ENCODE data around the gene RMI2. TPM values are rescaled to one million over a fixed set of nuclear protein-coding genes. Genes with fewer than 3 reads are reported as not detected.

Gene RMI2
- total RNA-seq, 2 experiments from 2014 or later: 68.9 to 69.9 TPM

DNA sequence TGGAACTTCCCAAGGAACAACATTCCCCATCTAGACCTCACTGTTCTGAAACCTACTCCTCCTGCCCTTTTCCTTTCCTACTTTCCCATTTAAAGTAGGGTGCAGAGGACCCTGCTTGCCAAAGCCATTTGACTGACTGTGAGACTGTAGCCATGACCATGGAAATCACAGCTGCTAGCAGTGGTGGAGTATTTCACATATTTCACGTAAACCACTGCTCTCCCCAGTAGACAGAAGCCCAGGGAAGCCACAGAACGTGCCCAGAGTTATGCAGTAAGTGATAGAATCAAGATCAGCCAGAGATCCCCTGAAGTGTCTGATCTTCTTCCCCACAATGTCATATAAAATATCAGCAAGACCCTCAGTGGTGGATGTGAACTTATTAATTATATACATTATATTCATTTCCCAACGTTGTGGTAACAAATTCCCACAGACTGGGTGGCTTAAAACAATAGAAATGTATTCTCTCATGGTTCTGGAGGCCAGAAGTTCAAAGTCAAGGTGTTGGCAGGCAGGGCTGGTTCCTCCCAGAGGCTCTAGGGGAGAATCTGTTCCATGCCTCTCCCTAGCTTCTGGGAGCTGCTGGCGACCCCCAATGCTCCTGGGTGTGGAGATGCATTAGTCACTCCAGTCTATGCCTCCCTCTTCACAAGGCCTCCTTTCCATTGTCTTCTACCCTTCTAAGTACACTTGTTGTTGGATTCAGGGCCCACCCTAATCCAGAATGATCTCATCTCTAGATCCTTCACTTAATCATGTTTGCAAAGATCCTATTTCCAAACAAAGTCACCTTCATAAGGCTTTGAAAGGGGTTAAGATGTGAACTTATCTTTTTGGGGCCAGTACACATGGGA is 43.4 kb upstream of the RMI2 start:
- ChIA-PET CTCF (no interaction called here), POLR2A (interaction anchor here (0.9 kb wide), 1 partner anchor 39 kb away, joined by 3 read pairs; no protein-coding TSS in a partner anchor)
- Mint-ChIP-seq H3K4me1 (ENCODE audit: low read depth) (peaks cover 11% of the 10 kb centered on the region), H3K4me3 (no peak overlapping the region), H3K9me3 (no peaks in the 10 kb centered on the region), H3K27ac (no peak overlapping the region), H3K36me3 (no peaks in the 10 kb centered on the region), H3K27me3 (no peaks in the 10 kb centered on the region)
- no peak for DNase-seq
- intact Hi-C loops (cut with micrococcal nuclease): no loop called here

DNA sequence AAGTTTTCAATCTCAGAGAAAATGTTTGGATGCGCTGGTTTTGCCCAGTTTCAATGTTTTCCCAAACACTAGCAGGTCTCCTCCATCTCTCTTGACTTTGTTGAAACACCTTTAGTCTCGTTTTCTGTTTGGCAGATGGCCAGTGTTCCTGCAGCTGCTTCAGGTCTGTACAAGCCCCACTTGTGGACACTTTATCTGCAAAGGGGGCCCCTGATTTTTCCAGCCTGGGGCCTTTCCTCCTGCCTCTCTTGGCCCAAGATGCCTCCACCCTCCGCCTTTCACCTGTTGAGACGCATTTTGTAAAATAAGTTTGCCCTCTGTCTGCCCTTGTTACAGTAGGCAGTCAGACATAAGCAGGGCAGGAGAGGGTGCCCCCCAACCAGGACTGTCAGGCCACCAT is 42.3 kb upstream of the RMI2 start:
- DNase-seq: no peak
- H3K4me1 Mint-ChIP-seq (ENCODE audit: low read depth): peaks cover 6% of the 10 kb centered on the region
- H3K27ac Mint-ChIP-seq: no peak overlapping the region
- H3K36me3 Mint-ChIP-seq: no peaks in the 10 kb centered on the region
- POLR2A ChIA-PET: no interaction called here
- H3K27me3 Mint-ChIP-seq: no peaks in the 10 kb centered on the region
- CTCF ChIA-PET: no interaction called here
- intact Hi-C loops (cut with micrococcal nuclease): no loop called here
- H3K9me3 Mint-ChIP-seq: no peaks in the 10 kb centered on the region
- H3K4me3 Mint-ChIP-seq: no peak overlapping the region

DNA sequence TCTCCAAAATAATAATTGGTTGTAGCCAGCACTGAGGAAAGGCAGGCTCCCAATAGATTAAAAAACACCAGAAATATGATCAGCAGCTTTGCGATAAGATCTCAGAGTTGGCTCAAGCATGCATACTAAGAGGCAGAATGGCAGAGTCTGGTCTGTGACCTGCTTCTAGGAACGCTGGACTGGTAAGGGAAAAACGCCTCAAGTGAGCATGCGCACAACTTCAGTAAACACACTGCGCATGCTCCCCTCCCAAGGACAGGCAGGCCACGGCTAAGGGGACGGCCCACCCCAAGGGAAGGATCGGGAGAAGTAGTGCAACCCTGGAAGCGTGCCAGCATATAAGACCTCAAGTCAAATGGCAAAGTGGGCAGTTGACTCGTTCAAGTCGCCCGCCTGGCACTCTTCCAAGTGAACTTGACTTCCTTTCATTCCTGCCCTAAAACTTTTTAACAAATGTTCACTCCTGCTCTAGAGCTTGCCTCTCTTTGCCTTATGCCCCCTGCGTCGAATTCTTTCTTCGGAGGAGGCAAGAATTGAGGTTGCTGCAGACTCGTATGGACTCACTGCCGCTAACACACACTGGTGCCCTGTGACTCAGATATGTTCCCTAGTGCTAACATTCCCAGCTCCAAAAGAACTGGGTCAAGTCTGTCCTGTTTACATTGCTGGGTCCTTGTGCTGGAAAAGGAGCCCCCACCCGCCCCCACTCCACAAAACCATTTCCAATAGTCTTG is 41.7 kb upstream of the RMI2 start:
- Mint-ChIP-seq H3K27me3 (no peaks in the 10 kb centered on the region), H3K36me3 (no peaks in the 10 kb centered on the region), H3K4me3 (no peak overlapping the region), H3K4me1 (ENCODE audit: low read depth) (peaks cover 6% of the 10 kb centered on the region), H3K27ac (no peak overlapping the region), H3K9me3 (no peaks in the 10 kb centered on the region)
- intact Hi-C loops (cut with micrococcal nuclease): no loop called here
- no peak for DNase-seq
- ChIA-PET CTCF (no interaction called here), POLR2A (no interaction called here)

GRCh38 chr16:11306381-11306780 is 38.9 kb upstream of the RMI2 start:
- Mint-ChIP-seq H3K9me3 (no peaks in the 10 kb centered on the region), H3K4me3 (no peak overlapping the region), H3K27me3 (no peaks in the 10 kb centered on the region), H3K27ac (no peak overlapping the region), H3K36me3 (no peaks in the 10 kb centered on the region), H3K4me1 (ENCODE audit: low read depth) (peaks cover 24% of the 10 kb centered on the region)
- CTCF ChIA-PET: no interaction called here
- POLR2A ChIA-PET: no interaction called here
- no peak for DNase-seq
- intact Hi-C loops (cut with micrococcal nuclease): no loop called here

GRCh38 chr16:11306997-11307638 is 38.1 kb upstream of the RMI2 start:
- Mint-ChIP-seq H3K4me1 (ENCODE audit: low read depth) (peaks cover 30% of the 10 kb centered on the region), H3K27ac (no peak overlapping the region), H3K4me3 (no peak overlapping the region), H3K36me3 (no peaks in the 10 kb centered on the region), H3K9me3 (no peaks in the 10 kb centered on the region), H3K27me3 (no peaks in the 10 kb centered on the region)
- peak; percentile 58 for DNase-seq
- intact Hi-C loops (cut with micrococcal nuclease): no loop called here
- ChIA-PET CTCF (no interaction called here), POLR2A (interaction anchor here (0.8 kb wide), 1 partner anchor 48 kb away, joined by 3 read pairs; no protein-coding TSS in a partner anchor)

- ChIA-PET CTCF (no interaction called here), POLR2A (interaction anchor here (0.8 kb wide), 1 partner anchor 47 kb away, joined by 3 read pairs; no protein-coding TSS in a partner anchor)
- DNase-seq: no peak
- intact Hi-C loops (cut with micrococcal nuclease): no loop called here
- Mint-ChIP-seq H3K27me3 (no peaks in the 10 kb centered on the region), H3K9me3 (no peaks in the 10 kb centered on the region), H3K36me3 (no peaks in the 10 kb centered on the region), H3K27ac (no peak overlapping the region), H3K4me1 (ENCODE audit: low read depth) (peaks cover 37% of the 10 kb centered on the region), H3K4me3 (no peak overlapping the region)
These were observed 37.4 kb upstream of the RMI2 start for GRCh38 chr16:11307639-11308492.

GRCh38 chr16:11308493-11309283 is 36.6 kb upstream of the RMI2 start:
- Mint-ChIP-seq H3K9me3 (no peaks in the 10 kb centered on the region), H3K36me3 (no peaks in the 10 kb centered on the region), H3K27me3 (no peaks in the 10 kb centered on the region), H3K4me1 (ENCODE audit: low read depth) (peaks cover 45% of the 10 kb centered on the region), H3K27ac (no peak overlapping the region), H3K4me3 (no peak overlapping the region)
- no peak for DNase-seq
- POLR2A ChIA-PET: no interaction called here
- CTCF ChIA-PET: interaction anchor here (1.0 kb wide), 1 partner anchor 48 kb away, joined by 3 read pairs; no protein-coding TSS in a partner anchor
- intact Hi-C loops (cut with micrococcal nuclease): no loop called here

- Mint-ChIP-seq H3K36me3 (no peaks in the 10 kb centered on the region), H3K27ac (no peak overlapping the region), H3K9me3 (no peaks in the 10 kb centered on the region), H3K4me1 (ENCODE audit: low read depth) (peaks cover 48% of the 10 kb centered on the region), H3K4me3 (no peak overlapping the region), H3K27me3 (no peaks in the 10 kb centered on the region)
- ChIA-PET POLR2A (interaction anchor here (1.2 to 2.0 kb wide), 2 partner anchors 16 to 47 kb away, joined by 3 to 7 read pairs; no protein-coding TSS in a partner anchor), CTCF (interaction anchor here (0.9 to 1.0 kb wide), 2 partner anchors 46 to 62 kb away, joined by 3 read pairs; no protein-coding TSS in a partner anchor)
- DNase-seq: no peak
- intact Hi-C loops (cut with micrococcal nuclease): no loop called here
These were observed 35.2 kb upstream of the RMI2 start for GRCh38 chr16:11309895-11310633.

DNA sequence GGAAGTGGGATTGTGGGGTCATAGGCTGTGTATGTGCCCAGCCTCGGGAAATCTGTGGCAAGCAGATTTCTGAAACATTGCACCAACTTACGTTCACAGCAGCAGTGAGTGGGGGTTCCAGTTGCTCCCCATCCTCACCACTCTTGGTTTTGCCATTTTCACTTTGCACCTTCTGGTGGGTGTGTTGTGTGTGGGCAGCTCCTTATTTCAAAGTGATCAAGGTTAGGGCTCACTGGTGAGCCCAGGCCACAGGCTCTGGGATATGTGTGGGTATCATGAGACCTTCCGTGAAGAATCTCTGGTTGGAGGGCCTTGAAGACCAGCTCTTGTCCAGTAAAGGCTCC is 34.7 kb upstream of the RMI2 start:
- intact Hi-C loops (cut with micrococcal nuclease): no loop called here
- H3K36me3 Mint-ChIP-seq: no peaks in the 10 kb centered on the region
- POLR2A ChIA-PET: interaction anchor here (1.2 to 2.0 kb wide), 2 partner anchors 16 to 47 kb away, joined by 3 to 7 read pairs; no protein-coding TSS in a partner anchor
- no peaks in the 10 kb centered on the region for H3K9me3 Mint-ChIP-seq
- CTCF ChIA-PET: interaction anchor here (0.9 to 1.3 kb wide), 2 partner anchors 52 to 61 kb away, joined by 3 read pairs; no protein-coding TSS in a partner anchor
- DNase-seq: no peak
- peaks cover 48% of the 10 kb centered on the region for H3K4me1 Mint-ChIP-seq (ENCODE audit: low read depth)
- no peaks in the 10 kb centered on the region for H3K27me3 Mint-ChIP-seq
- H3K27ac Mint-ChIP-seq: peak overlapping the region; percentile 76
- no peak overlapping the region for H3K4me3 Mint-ChIP-seq

GRCh38 chr16:11310997-11311561 is 34.2 kb upstream of the RMI2 start:
- no peaks in the 10 kb centered on the region for H3K9me3 Mint-ChIP-seq
- H3K27me3 Mint-ChIP-seq: no peaks in the 10 kb centered on the region
- no peak overlapping the region for H3K4me3 Mint-ChIP-seq
- H3K36me3 Mint-ChIP-seq: no peaks in the 10 kb centered on the region
- H3K4me1 Mint-ChIP-seq (ENCODE audit: low read depth): peaks cover 48% of the 10 kb centered on the region
- POLR2A ChIA-PET: interaction anchor here (0.6 to 2.4 kb wide), 5 partner anchors 15 to 78 kb away, joined by 3 to 12 read pairs (median 3); partner anchors contain the start of gene SOCS1
- intact Hi-C loops (cut with micrococcal nuclease): loop anchor here (1.0 kb wide), 3 partner anchors 17 to 48 kb away; no protein-coding TSS in a partner anchor
- CTCF ChIA-PET: interaction anchor here (0.9 to 1.4 kb wide), 4 partner anchors 44 to 61 kb away, joined by 3 to 5 read pairs (median 3); no protein-coding TSS in a partner anchor
- peak; percentile 58 for DNase-seq
- peak overlapping the region; percentile 76 for H3K27ac Mint-ChIP-seq

Data from activated CD4-positive, alpha-beta memory T cell treated with anti-CD3 and anti-CD28 coated beads for 36 hours (primary cell).